ENCODE data around the gene CACNA2D1. TPM values are rescaled to one million over a fixed set of nuclear protein-coding genes. Genes with fewer than 3 reads are reported as not detected.

The CACNA2D1 gene
- polyA plus RNA-seq, 1 donor, result 11.4 TPM

- 0% methylated on average over 1 of the region's 7 CpGs for WGBS (ENCODE audit: insufficient coverage, low lambda C conversion rate)
- no peak overlapping the region for H3K27ac ChIP-seq (ENCODE audit: low read length)
- H3K9me3 ChIP-seq (ENCODE audit: control insufficient read depth, low read depth, low read length), result no peaks in the 10 kb centered on the region
- H3K4me3 ChIP-seq (ENCODE audit: low read length), result no peak overlapping the region
- H3K36me3 ChIP-seq (ENCODE audit: control insufficient read depth, insufficient read depth, low read length), result no peaks in the 10 kb centered on the region
- DNase-seq, result no peak
- no peaks in the 10 kb centered on the region for H3K27me3 ChIP-seq (ENCODE audit: control insufficient read depth, insufficient read depth, low read length)
- no peaks in the 10 kb centered on the region for H3K4me1 ChIP-seq (ENCODE audit: control insufficient read depth, insufficient read depth, low read length)
These were observed 7.2 kb upstream of the CACNA2D1 start for GRCh38 chr7:82450759-82451158.

DNA sequence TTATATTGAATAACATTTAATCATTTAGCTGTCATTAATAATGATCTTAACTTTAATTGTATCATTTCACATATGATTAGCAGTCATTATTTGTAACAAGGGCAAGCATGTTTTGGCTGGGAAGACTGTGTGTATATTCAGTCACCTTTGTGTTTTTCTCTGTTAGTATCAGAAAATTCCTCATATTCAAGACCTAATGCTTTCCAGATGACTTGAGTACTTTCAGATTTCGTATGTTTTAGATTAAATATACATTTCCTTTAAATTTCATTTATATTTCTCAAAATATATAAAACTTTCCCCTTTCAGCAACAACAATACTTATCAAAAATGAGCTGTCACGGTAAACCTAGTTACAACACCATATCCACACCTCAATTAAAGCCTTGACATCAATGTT lies 6.3 kb upstream of the CACNA2D1 start:
- 64% methylated on average over 2 of the region's 2 CpGs for WGBS (ENCODE audit: insufficient coverage, low lambda C conversion rate)
- no peak overlapping the region for H3K4me3 ChIP-seq (ENCODE audit: low read length)
- H3K9me3 ChIP-seq (ENCODE audit: control insufficient read depth, low read depth, low read length), result no peaks in the 10 kb centered on the region
- H3K27me3 ChIP-seq (ENCODE audit: control insufficient read depth, insufficient read depth, low read length), result peaks cover 2% of the 10 kb centered on the region
- no peak for DNase-seq
- H3K4me1 ChIP-seq (ENCODE audit: control insufficient read depth, insufficient read depth, low read length), result no peaks in the 10 kb centered on the region
- H3K36me3 ChIP-seq (ENCODE audit: control insufficient read depth, insufficient read depth, low read length), result no peaks in the 10 kb centered on the region
- H3K27ac ChIP-seq (ENCODE audit: low read length), result no peak overlapping the region

DNA sequence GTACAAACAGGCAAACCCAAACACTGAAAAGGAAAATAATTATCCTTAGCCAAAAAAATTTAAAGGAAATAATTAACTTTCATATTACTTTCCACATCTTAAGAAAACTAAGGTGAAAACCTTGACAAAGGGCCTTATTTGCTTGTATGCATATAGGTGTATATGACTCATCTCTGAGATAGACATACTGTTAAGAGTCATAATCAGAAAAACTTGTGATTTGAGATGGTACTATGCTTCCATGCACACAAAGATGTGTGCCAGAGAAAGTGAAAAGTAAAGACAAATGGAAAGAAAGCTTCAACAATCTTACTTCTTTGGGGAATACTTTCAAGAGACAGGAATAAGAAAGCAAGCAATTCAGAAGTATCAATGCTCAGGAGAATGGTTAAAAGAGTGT lies 3.3 kb upstream of the CACNA2D1 start:
- no peaks in the 10 kb centered on the region for H3K36me3 ChIP-seq (ENCODE audit: control insufficient read depth, insufficient read depth, low read length)
- DNase-seq, result no peak
- H3K27ac ChIP-seq (ENCODE audit: low read length), result no peak overlapping the region
- peaks cover 4% of the 10 kb centered on the region for H3K4me1 ChIP-seq (ENCODE audit: control insufficient read depth, insufficient read depth, low read length)
- H3K27me3 ChIP-seq (ENCODE audit: control insufficient read depth, insufficient read depth, low read length), result peaks cover 23% of the 10 kb centered on the region
- H3K9me3 ChIP-seq (ENCODE audit: control insufficient read depth, low read depth, low read length), result no peaks in the 10 kb centered on the region
- H3K4me3 ChIP-seq (ENCODE audit: low read length), result no peak overlapping the region

DNA sequence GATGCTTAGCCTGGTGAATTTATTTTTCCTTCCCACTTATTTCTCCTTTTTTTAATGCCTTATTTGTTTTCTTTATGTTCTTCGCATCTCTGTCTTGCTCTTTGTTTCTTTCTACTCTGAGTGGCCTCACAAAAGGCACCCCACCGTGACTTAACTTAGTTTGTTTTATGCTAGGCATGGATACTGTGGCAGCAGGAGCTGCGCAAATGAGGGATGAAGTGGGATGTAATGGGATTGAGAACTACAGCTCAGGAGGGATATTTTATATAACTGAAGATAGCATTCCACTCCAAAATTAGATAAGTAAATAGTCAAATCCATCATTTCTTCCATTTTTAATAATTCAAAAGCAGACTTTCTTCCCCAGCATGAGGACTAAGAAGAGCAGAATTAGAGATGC lies 1.7 kb upstream of the CACNA2D1 start:
- H3K36me3 ChIP-seq (ENCODE audit: control insufficient read depth, insufficient read depth, low read length), result no peaks in the 10 kb centered on the region
- peaks cover 24% of the 10 kb centered on the region for H3K27me3 ChIP-seq (ENCODE audit: control insufficient read depth, insufficient read depth, low read length)
- DNase-seq, result no peak
- no peak overlapping the region for H3K4me3 ChIP-seq (ENCODE audit: low read length)
- H3K27ac ChIP-seq (ENCODE audit: low read length), result no peak overlapping the region
- H3K4me1 ChIP-seq (ENCODE audit: control insufficient read depth, insufficient read depth, low read length), result peaks cover 4% of the 10 kb centered on the region
- 100% methylated on average over 2 of the region's 3 CpGs for WGBS (ENCODE audit: insufficient coverage, low lambda C conversion rate)
- H3K9me3 ChIP-seq (ENCODE audit: control insufficient read depth, low read depth, low read length), result no peaks in the 10 kb centered on the region

DNA sequence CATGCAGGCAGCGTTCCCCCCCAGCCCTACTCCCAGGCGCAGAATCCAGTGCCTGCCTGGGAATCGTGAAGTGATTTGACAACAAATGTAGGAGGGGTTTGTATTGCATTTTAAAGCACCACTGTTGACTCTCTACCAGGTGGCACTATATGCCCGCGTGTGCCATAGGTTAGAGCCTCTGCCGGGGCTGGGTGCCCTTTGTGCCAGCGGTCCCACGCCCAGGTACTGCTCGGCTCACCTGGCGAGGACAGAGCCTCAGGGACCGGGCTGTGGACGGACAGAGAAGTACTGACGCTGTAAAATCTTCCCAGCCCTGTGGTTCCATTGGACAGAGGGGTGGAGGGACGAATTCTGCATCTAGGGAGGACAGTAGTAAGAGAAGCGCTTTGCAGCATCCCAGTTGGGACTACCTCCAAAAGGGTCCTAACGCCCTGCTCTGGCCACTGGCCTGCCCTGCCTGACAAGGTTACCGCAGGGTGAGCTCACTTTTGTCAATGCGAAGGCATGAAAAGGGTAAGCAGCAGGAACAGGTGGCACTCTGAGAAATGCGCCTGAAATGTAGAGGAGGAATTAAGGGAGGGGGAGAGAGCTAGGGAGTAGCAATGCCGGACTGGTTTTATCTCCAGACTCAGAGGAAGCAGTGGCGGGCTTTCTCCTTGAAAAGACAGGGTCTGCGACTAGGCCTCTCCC lies 788 bp upstream of the CACNA2D1 start:
- Histone ChIP-seq H3K36me3 (ENCODE audit: control insufficient read depth, insufficient read depth, low read length) (no peaks in the 10 kb centered on the region), H3K9me3 (ENCODE audit: control insufficient read depth, low read depth, low read length) (no peaks in the 10 kb centered on the region), H3K27ac (ENCODE audit: low read length) (peak overlapping the region; percentile 35), H3K4me3 (ENCODE audit: low read length) (peak overlapping the region; percentile 64), H3K4me1 (ENCODE audit: control insufficient read depth, insufficient read depth, low read length) (peaks cover 4% of the 10 kb centered on the region), H3K27me3 (ENCODE audit: control insufficient read depth, insufficient read depth, low read length) (peaks cover 24% of the 10 kb centered on the region)
- DNase-seq, result no peak
- WGBS (ENCODE audit: insufficient coverage, low lambda C conversion rate), result 20% methylated on average over 1 of the region's 22 CpGs

GRCh38 chr7:82443036-82443546 lies 486 bp downstream of the CACNA2D1 start:
- H3K4me1 ChIP-seq (ENCODE audit: control insufficient read depth, insufficient read depth, low read length), result peaks cover 4% of the 10 kb centered on the region
- peaks cover 24% of the 10 kb centered on the region for H3K27me3 ChIP-seq (ENCODE audit: control insufficient read depth, insufficient read depth, low read length)
- WGBS (ENCODE audit: insufficient coverage, low lambda C conversion rate), result no CpG with 5 or more reads among the region's 64 CpGs
- no peaks in the 10 kb centered on the region for H3K9me3 ChIP-seq (ENCODE audit: control insufficient read depth, low read depth, low read length)
- DNase-seq, result peak in 1 of 2 donors; percentile 9
- H3K36me3 ChIP-seq (ENCODE audit: control insufficient read depth, insufficient read depth, low read length), result no peaks in the 10 kb centered on the region
- peak overlapping the region; percentile 64 for H3K4me3 ChIP-seq (ENCODE audit: low read length)
- H3K27ac ChIP-seq (ENCODE audit: low read length), result peak overlapping the region; percentile 62

GRCh38 chr7:82442492-82443035 lies 1.0 kb downstream of the CACNA2D1 start:
- peaks cover 4% of the 10 kb centered on the region for H3K4me1 ChIP-seq (ENCODE audit: control insufficient read depth, insufficient read depth, low read length)
- H3K9me3 ChIP-seq (ENCODE audit: control insufficient read depth, low read depth, low read length), result no peaks in the 10 kb centered on the region
- H3K27ac ChIP-seq (ENCODE audit: low read length), result no peak overlapping the region
- WGBS (ENCODE audit: insufficient coverage, low lambda C conversion rate), result 13% methylated on average over 1 of the region's 22 CpGs
- H3K27me3 ChIP-seq (ENCODE audit: control insufficient read depth, insufficient read depth, low read length), result peaks cover 24% of the 10 kb centered on the region
- DNase-seq, result peak in 1 of 2 donors; percentile 37
- H3K4me3 ChIP-seq (ENCODE audit: low read length), result peak overlapping the region; percentile 64
- H3K36me3 ChIP-seq (ENCODE audit: control insufficient read depth, insufficient read depth, low read length), result no peaks in the 10 kb centered on the region

- Histone ChIP-seq H3K27ac (ENCODE audit: low read length) (no peak overlapping the region), H3K36me3 (ENCODE audit: control insufficient read depth, insufficient read depth, low read length) (no peaks in the 10 kb centered on the region), H3K4me1 (ENCODE audit: control insufficient read depth, insufficient read depth, low read length) (peaks cover 4% of the 10 kb centered on the region), H3K27me3 (ENCODE audit: control insufficient read depth, insufficient read depth, low read length) (peaks cover 24% of the 10 kb centered on the region), H3K9me3 (ENCODE audit: control insufficient read depth, low read depth, low read length) (no peaks in the 10 kb centered on the region), H3K4me3 (ENCODE audit: low read length) (peak overlapping the region; percentile 64)
- 37% methylated on average over 5 of the region's 9 CpGs for WGBS (ENCODE audit: insufficient coverage, low lambda C conversion rate)
- DNase-seq, result no peak
These were observed 1.7 kb downstream of the CACNA2D1 start for GRCh38 chr7:82441669-82442478.

DNA sequence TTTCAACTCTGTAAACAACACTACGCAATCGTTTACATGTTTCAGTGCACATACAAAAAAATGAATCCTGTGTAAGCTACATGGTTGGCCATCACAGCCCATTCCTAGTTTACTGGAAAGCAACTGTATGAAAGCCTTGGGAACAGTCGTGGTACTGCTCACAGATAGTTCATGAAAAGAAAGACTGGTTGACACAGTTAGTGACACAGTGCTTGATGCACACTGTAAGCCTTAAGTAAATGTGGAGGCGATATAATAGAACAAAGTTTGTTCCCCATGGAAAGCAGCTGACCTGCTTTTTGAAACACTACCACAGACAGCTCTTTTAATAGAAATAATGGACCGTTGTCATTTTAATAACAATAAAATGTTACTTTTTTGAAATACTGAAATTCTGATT lies 5.1 kb downstream of the CACNA2D1 start:
- WGBS (ENCODE audit: insufficient coverage, low lambda C conversion rate), result no CpG with 5 or more reads among the region's 5 CpGs
- H3K4me3 ChIP-seq (ENCODE audit: low read length), result no peak overlapping the region

DNA sequence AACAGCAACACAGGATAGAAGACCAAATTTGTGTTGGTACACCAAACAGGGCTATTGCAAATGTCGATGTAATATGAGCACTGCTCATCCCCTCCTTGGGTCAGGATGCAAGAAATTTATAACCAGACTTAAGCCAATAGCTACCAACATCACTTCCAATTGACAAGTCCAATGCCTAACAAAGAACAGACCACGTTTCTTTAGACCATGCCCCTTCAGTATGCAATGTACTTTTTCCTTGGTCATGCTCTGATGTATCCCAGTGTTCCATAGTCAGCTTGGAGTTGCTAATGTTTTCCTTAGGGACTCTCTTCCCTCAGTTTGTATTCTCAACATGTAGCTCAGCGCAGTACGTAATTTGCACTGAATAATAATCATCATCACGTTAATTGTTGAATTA lies 7.8 kb downstream of the CACNA2D1 start:
- no peak overlapping the region for H3K4me3 ChIP-seq (ENCODE audit: low read length)
- DNase-seq, result no peak
- H3K36me3 ChIP-seq (ENCODE audit: control insufficient read depth, insufficient read depth, low read length), result no peaks in the 10 kb centered on the region
- no peak overlapping the region for H3K27ac ChIP-seq (ENCODE audit: low read length)
- no peaks in the 10 kb centered on the region for H3K4me1 ChIP-seq (ENCODE audit: control insufficient read depth, insufficient read depth, low read length)
- no peaks in the 10 kb centered on the region for H3K27me3 ChIP-seq (ENCODE audit: control insufficient read depth, insufficient read depth, low read length)
- WGBS (ENCODE audit: insufficient coverage, low lambda C conversion rate), result 100% methylated on average over 1 of the region's 5 CpGs
- no peaks in the 10 kb centered on the region for H3K9me3 ChIP-seq (ENCODE audit: control insufficient read depth, low read depth, low read length)

More for the DNA sequence above, 5.1 kb downstream of the CACNA2D1 start:
- no peak for DNase-seq
- peaks cover 4% of the 10 kb centered on the region for H3K4me1 ChIP-seq (ENCODE audit: control insufficient read depth, insufficient read depth, low read length)
- no peaks in the 10 kb centered on the region for H3K36me3 ChIP-seq (ENCODE audit: control insufficient read depth, insufficient read depth, low read length)
- H3K9me3 ChIP-seq (ENCODE audit: control insufficient read depth, low read depth, low read length), result no peaks in the 10 kb centered on the region
- peaks cover 13% of the 10 kb centered on the region for H3K27me3 ChIP-seq (ENCODE audit: control insufficient read depth, insufficient read depth, low read length)
- H3K27ac ChIP-seq (ENCODE audit: low read length), result no peak overlapping the region

Measured in large intestine (tissue), 3 donors.